ENCODE data around the gene SEC16B.

- TF ChIP-seq CTCF (IDR thresholded peaks at IDR 0.05) (no peak), POLR2AphosphoS5 (IDR thresholded peaks at IDR 0.05) (no peak), POLR2A (IDR thresholded peaks at IDR 0.05) (no peak)
These were observed 5.5 kb downstream of the SEC16B start for GRCh38 chr1:177964336-177964735.
